HG03558 (cell line): ENCODE results near the gene GNAO1.

Source experiments
- ATAC-seq: cut with Tn5 transposase; IDR thresholded peaks from one replicate; pipeline ENCODE4 v1.9.1; 2021; ENCODE audit warnings: moderate number of reproducible peaks; ENCODE audit not compliant: unreplicated experiment; ENCODE audit errors: extremely low read depth

The GNAO1 gene

DNA sequence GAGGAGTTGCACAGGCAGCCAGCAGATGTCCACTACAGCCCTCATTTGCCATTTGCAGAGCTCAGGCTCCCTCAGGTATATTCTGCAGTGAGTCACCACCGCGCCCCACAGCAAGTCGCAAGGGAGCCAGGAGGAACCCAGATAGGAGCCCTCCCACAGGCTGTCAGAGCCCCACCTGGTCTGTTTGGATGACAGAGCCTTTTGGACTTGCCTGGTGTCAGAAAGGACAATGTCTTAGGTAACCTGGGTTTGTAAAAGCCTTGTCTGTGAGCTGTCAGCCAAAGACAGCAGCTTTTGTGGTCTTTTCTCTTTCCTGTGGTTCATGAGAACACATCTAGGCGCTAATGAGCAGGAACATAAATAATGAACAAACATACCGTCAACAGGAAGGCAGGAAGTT is 70.9 kb downstream of the GNAO1 start:
- ATAC-seq, result no peak

DNA sequence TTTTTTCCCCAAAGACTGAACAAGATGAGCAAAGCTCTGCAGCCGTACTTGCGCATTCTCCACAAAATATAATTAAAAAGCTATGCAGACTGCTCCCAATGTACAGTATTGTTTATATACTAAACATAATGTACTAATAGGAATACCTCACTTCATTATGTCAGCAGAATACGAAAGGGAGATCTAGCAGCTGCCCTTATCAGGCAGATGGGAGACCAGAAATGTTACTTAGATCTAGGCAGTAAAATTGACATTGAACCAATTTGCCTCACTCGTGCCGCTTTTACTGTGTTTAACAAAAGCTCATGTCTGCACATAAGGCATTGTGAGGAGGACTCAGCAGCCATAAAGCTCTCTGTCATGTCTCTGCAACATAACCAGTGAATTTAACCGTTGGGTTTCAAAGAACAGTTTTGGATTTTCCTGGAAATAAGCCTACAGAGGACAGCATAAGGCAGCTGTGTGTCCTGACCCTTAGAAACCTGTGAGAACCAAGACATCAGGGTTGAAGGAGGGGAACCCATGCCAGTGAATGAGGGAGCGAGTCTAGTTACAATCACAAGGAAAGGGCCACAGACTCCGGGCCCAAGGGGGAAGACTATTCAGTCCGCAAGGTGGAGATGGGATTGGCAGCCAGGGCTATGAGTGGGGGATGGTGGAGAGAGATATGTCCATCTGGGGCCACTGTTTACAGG is 71.4 kb downstream of the GNAO1 start:
- no peak for ATAC-seq

DNA sequence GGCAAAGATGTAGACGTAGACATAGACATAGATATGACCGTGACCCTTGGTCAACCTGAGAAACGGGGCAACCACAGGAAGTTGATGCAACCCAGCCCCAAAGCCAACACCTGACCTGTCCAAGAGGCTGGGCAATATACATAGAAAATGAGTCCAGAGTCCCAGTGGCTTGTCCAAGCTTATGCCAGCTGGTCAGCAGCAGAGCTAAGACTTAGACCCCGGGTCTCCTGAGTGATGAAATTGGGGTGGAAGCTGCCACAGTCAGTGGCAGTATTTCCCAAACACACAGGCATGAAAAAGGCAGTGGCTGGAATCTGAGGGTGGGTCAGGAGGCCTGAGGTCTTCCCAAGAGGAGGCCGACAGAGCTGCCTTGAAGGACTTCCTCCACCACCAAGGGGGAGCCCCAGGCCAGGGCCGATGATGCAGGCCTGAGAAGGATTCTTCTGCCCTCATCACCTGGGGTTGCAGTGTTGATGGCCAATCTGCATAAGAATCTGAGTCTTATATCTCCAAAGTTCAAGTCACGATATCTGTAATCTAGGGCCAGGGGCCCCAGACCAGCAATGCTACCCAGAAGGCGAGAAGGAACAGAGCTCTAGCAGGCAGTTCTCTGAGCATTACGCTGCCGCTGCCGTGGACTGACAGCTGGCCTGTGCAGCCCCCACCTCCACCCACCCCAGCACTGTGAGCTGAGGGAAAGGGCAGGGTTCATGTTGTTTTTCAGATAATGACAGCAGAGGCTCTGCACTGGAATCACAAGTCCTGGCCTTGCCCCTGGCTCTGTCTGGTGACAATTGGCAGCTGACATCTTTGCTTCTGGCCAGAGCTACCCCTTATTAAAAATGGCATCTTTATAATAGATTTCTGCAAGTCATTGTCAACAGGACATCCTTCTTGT is 72.7 kb downstream of the GNAO1 start:
- ATAC-seq, result no peak

DNA sequence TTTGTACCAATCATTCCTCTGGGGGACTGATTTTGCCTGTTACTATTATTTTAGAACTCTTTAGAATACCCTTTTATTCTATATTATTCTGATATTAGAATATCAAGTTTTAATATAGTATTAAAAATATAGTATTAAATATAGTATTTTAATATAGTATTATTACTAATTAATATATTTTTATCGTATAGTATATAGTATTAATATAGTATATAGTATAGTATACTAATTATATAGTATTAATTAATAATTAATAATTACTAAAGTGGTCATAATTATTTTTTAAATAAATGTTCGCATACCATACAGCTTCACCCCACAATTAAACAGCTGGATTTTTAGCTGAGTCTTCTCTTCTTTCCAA is 73.3 kb downstream of the GNAO1 start:
- no peak for ATAC-seq

DNA sequence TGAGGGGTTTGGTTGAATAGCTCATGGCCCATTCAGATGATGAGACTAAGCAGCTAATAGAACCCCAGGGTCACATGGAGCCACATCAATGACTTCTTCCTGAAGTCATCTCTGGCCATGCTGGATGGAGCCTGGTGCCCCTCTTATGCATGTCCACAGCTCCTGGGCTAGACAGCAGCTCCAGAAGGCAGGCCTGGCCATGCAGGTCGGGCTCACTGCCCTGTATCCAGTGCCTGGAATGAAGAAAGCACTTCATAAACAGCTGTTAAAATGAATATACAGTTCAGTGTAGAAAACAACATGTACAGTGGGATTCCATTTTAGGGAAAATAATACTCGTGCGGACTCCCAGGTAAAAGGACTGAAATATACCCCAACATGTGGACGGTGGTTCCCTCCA is 73.9 kb downstream of the GNAO1 start:
- no peak for ATAC-seq

DNA sequence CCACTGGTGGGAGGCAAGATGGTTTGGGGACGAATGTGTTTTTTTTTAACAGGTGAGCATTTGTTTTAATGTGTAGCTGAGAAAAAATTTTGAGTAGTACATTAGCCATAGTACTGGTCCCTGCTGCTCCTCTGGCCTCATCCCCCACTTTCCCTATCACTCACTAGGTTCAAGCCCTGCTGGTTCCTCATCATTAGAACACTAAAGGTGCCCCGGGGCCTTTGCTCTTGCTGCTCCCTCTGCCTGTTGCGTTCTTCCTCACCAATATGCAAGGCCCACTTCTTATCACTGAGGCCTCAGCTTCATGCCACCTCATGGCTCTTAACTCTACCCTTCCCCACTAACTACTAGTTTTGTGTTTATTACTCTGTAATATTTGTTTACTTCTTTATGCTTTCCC is 74.5 kb downstream of the GNAO1 start:
- ATAC-seq, result no peak

DNA sequence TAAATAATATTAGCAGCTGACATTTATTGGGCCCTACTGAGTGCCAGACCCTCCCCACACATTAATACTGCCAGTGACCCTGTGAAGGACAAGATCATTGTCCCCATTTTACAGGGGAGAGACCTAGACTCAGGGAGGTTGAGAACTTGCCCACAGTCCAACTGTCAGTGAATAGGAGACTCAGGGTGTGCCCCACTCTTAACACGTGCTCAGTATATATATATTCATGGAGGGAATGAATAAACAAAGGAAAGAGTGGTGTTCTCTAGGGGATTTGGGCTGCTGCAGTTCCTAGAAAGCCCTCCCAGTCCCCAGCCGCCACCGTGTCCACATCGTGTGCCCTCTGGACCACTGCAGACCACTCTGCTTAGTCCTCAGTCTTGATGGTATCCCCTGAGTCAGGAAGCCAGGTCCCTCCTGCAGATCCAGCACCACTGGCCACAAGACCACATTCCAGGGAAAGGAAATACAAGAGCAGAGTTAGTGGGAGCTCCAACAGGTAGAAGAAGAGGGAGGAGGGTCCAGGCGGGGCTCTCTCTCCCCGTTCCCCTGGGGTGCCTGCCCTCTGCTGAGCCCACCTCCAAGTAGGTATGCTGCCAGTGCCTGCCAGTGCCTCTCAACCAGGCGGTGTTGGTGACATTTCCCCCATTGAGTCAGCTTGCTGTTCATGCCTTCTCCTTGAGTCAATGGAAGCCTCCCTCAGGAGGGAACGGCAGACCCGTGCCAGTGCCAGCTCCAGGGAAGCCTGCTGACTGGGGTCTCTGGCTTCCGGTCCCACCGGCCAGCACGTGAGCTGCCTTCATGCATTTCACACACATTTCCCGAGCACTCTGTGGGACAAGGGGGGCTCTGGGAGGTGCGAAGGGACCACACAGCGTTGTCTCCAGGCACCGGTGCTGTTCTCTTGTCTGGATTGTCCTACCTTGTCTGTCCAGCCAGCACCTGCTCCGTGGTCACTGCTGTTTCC is 75.6 kb downstream of the GNAO1 start:
- ATAC-seq, result no peak

DNA sequence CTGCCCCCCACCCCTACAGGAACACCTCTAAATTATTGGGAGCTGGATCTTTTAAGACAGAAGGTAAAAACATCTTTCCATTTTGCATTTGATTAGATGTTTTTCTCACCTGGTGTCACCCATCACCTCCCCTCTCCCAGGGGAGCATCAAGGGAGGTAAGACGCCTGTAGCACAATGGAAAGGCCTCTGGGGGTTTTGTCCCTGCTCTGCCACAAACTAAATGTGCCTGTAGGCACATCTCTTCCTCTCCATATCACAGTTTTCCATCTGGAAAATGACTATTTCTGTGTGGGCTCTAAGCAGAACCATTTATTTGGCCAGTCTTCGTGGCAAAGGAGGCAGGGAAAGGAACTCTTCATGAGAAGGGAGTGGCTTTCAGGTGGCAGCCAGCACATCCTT is 76.6 kb downstream of the GNAO1 start:
- no peak for ATAC-seq

DNA sequence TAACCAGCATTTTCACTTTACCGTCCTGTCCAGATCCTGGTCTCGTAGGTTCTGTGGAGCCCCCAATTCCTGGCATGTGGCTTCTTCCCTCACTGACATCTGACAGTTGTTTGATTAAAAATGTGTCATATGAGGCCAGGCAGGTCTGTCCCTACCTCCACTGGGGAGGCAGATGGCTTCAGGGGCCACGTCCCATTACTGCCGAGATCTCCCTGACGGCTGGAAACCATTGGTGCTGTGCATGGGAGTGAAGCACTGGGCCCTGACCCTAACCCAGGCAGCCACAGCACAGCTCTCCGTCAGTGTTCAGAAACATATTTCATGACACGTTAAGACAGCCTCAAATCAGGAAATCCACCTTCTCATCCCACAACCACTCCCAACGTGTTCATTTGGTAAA is 77.5 kb downstream of the GNAO1 start:
- ATAC-seq, result no peak

DNA sequence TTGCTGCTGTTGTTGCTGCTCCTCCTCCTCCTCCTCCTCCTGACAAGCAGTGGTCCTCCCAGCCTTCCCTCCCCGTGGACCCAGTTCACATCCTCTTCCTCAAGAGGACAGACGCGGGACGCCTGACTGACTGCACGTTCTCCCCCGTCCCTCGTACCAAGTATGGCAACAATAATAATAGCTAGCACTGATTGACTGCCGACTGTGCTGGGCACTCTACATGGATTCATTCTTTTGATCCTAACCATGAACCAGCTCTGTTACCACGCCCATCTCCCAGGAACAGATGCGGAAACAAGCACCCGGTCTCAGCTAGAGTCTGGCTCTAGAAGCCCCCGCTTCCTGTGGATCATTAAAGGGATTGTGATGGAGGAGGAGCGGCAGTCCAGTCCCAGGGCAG is 78.0 kb downstream of the GNAO1 start:
- no peak for ATAC-seq

DNA sequence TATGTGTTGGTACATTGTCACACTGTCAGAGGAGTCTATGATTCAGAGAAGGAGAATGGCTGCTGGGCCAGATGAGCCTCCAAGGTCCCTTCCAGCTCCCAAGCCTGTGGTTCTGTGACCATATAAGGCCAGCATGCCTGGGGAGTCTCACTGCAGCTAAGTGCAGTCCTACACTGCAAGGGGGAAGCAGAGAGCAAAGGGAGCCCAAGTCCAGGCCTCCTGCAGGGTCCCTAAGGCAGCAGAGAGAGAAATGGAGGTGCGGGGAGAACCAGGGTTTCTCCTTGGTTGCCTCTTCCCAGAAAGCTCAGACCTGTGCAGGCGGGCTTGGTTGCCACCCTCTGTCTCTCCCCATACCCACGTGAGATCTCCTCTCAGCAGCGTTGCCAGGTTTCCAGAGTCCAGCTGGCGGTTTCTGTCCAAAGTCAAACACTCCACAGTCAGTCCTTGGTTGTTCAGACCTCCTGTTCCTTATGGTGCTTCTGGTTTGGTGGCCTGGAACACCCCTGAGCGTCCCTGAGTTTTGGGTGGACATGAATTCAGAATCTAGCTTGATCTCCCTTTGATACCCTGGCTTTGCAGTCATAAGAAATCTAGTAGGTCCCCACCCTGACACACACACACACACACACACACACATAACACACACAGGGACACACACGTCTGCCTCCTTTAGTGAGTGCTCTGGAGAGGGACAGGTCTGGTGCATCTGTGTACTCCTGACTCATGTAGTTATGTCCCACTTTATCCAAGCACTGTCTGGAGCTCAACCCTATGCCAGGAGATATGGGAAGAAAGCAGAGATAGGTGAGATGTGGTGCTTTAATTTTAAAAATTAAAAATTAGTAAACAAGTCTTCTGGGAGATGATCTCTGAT is 78.8 kb downstream of the GNAO1 start:
- ATAC-seq, result no peak

DNA sequence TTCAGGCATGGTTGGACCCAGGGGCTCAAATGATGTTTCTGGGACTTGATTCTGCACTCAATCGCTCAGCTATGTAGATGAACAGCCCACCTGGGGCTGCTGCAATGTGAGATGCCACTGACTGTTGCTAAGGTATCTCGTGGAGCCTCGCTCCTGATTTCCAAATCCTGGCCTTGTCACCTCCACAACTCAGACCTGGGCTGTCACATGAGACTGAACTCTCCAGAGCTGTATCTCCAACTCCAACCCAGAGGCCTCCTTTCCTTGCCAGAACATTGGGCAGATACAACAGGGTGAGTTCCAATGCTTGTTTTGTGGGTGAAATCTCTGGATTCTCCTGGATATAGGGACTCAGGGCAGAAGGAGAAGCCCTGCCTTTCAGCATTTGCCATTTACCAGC is 79.5 kb downstream of the GNAO1 start:
- ATAC-seq, result no peak

DNA sequence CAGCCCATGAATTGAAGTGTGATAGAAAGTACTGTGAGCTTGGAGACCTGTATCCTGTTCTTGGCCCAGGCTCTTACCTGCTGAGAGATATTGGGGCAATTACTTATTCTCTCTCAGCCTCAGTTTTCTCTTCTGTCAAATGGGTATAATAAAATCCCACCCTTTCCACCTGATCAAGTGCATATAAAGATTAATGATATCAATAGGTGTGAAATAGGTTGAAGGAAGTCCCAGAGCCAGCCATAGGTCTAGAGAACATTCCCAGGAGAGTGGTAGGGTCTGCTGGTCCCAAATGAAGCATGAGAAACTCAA is 81.2 kb downstream of the GNAO1 start:
- ATAC-seq, result no peak

DNA sequence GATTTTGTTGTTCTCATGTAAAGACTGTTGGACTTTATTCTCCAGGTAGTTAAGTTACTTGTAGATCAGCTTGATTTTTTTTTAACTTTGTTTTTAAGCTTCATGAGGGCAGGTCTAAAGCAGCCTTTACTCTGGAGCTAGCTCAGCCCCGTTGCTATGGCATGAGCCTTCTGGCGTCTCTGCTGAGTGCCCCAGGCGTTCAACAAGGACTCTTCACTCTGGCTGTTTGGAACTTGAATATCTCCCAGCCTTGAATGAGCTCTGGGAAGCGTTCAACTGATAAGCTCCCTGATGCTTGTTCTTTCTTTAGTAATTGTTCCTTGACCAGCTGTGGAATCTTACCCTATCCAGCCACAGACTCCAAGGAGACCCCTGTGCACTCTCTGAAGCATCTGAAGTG is 82.3 kb downstream of the GNAO1 start:
- no peak for ATAC-seq

DNA sequence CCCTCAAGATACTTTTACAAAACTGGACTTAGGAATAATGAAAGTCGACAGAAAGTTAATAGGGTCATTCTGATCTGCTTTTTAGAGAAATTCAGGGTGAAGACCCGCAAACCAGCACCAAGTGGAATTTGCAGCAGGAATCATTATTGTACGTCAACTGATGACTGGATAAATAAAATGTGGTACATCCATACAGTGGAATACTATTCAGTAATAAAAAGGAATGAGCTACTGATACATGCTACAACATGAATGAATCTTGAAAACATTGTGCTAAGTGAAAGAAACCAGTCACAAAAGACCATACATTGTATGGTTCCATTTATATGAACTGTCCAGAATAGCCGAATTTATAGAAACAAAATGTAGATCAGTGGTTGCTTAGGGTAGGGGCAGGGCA is 83.1 kb downstream of the GNAO1 start:
- no peak for ATAC-seq

DNA sequence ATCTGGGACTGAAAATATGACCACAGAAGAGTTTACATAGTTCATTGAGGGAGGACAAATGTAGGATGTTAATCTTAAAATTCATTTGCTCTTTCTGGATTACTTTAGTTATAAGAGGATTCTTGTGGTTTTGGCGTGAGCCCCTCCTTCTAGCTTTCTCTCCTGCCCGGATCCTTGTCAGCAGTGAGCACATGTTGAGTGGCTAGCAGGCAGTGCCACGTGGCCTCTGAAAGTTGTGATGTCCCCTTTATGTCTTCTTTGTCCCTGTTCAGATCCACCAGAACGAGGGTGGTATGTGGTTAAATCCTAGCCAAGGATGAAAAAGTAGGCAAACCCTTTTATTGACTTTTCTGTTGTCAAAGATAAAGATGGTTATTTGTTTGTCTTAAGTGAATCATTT is 83.8 kb downstream of the GNAO1 start:
- ATAC-seq, result no peak

DNA sequence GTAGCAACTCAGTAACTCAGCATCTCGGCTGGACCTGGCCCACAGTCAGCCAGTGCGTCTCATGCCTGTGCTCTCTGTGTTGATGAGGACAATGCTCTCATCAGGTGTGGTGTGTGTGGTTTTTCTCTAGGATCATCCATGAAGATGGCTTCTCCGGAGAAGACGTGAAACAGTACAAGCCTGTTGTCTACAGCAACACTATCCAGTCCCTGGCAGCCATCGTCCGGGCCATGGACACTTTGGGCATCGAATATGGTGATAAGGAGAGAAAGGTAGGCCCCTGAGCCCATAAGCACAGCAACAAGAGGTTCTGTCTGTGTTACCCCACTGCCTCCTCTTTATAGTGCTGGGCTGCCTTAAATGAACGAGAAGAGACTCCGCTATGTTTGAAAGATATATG is 84.5 kb downstream of the GNAO1 start:
- no peak for ATAC-seq

DNA sequence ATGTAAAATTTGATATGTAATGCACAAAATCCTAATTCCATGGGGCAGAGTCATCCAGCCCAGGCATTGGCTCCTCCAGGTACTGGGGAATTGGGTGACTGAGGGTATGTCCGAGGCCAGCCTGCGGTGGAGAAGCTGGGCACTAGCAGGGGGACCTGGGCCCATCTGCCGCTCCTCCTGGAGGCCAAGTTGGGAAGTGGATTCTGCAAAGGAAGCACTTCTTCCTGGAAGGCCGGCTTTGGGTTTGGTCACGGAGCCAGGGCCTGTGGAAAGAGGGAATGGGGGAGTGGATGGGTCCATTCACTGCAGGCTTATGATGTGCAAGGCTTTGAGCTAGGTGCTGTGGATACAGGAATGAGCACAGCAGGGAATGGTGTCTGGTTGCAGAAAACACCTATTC is 85.8 kb downstream of the GNAO1 start:
- no peak for ATAC-seq

DNA sequence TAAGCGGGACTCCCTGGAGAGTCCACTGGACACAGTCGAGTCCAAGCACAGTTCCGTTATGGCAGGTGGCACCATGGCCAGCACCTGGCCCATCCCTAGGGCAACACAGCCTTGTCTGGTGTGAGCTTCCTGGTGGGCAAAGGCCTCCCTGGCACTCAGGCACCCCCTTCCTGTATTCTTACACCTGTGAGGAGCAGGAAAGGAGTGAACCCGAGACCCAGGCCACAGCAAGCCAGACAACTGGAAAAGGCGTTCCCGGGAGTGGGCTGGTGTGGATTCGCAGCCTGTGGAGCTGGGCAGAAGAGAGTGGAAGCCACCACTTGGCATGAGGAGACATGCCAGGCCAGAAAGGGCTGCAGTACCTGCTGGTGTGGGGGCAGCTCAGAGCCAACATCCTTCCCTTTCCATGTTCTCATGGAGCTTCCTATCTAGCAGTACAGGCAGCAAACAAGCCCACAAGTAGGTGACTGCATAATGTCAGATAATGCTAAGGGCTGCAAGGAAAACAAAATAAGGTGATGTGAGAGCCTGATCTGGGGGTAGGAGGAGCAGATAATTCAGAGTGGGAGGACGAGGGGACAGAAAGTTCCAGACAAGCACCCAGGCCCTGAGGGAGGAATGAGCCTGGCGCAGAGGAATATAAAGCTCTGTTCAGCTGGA is 87.0 kb downstream of the GNAO1 start:
- no peak for ATAC-seq

DNA sequence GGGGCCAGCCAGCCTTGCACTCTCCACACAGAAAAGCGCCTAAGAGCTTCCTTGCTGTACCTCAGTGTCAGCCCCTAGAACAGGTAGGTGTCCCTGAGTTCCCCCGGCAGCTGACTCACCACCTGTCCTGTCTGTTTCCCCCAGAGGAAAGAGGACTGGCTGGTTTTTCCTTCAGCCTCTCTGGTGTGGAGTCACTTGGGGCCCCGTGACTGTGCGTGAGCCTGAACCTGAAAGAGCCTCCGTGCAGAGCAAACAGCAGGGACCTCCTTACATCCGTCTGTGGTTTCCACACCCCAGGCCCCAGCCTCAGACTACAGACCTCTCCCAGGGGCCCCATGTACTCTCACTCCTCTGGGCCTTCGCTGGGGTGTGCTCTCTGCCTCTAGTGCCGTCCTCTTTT is 87.8 kb downstream of the GNAO1 start:
- ATAC-seq, result no peak
